Posterior vena cava (tissue), 2 donors: Measurements from ENCODE around the gene VTI1A. TPM values are rescaled to one million over a fixed set of nuclear protein-coding genes. Genes with fewer than 3 reads are reported as not detected.

Experiments
- DNase-seq: peaks from one replicate; pipeline ENCODE4 v3.0.0-alpha.2; 2020; ENCODE audit warnings: low spot score
- intact Hi-C, 2 donors: fragments of 100-400 bp; cut with DNase I; formaldehyde crosslinking; loops; one replicate each; pipeline versions ENCODE4 v1.14.1 to v1.14.2; 2022 to 2023
- total RNA-seq, 2 donors: library from RNA; stranded (reverse); fragmentation: NEBNext Ultra II Directional; extraction: Animal tissue kit (Norgen Biotek cat#: 25700); gene quantifications; one replicate each; pipeline ENCODE4 v1.2.1, GENCODE V29; 2021
- donor health status: DM: yes; HTN: yes; CAD: no.
- donor health status: DM: yes; HTN: yes; CAD: no.

VTI1A gene
- total RNA-seq, 2 donors from 2014 or later: 32.3 to 35.5 TPM

DNA sequence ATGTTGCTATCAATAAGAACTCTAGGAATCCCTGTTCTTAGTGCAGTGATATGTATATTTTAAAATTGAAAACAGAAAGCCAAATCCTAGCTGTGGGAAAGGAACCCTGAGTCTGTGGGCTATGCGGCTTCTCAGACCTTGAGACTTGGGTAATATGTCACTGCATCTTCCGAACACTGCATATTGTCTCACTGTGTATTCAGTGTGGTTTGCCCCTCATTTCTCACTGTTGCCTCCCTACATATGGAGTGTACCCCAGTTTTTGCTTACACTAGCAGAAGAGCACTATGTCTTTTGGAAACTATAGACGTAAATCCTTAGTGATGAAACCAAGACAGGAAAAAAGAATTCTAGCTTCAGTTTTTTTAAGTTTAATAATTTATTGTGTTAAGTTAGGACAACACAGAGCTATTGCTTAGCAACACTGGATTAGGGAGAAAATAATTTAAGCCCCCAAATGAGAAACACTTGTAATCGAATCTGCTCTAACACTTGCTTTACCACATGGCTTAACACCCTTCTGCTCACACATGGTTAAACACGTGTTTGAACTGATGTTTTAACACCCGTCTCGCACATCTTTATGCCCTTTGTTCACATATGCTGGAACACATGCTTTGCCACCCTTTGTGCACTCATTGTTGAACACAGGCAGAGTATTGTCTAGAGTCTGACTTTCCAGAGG lies 251.3 kb downstream of the VTI1A start:
- intact Hi-C loops: no loop called here
- DNase-seq: no peak

DNA sequence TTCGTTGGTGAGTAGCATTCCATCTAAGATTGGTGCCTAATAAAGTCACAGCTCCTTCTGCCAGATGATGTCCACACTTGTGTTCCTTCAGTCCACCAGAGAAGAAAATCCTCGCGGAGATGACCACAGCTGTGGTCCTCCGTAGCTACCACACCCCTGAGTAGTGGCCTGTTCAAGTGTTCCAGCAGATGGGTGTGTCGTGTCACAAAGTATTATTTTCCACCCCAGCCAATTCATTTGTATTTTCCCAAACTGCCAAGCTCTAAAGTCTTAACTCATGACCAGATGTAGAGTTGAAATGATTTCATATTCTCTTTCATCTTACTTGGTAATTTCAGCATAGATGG lies 251.8 kb downstream of the VTI1A start:
- no peak for DNase-seq
- intact Hi-C loops: no loop called here

DNA sequence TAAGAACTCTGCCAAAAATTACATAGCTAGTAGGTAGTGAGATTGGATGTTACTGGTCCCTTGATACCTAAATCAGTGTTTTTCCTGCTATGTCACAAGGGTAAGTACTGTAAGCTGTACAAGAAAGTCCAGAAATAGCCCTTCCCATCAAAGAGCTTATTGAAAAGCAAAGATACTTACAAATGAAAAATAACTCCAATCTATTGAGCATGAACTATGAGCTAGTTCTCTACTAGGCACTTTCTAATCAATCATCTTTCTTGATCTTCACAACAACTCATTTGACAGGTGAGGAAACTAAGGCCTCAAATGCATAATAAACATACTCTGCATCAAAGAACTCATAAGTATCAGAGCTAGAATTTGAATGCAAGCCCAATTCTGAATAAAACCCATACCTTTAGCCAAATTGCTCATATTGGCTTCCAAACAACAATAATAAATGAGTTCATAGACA lies 253.2 kb downstream of the VTI1A start:
- intact Hi-C loops: no loop called here
- no peak for DNase-seq

DNA sequence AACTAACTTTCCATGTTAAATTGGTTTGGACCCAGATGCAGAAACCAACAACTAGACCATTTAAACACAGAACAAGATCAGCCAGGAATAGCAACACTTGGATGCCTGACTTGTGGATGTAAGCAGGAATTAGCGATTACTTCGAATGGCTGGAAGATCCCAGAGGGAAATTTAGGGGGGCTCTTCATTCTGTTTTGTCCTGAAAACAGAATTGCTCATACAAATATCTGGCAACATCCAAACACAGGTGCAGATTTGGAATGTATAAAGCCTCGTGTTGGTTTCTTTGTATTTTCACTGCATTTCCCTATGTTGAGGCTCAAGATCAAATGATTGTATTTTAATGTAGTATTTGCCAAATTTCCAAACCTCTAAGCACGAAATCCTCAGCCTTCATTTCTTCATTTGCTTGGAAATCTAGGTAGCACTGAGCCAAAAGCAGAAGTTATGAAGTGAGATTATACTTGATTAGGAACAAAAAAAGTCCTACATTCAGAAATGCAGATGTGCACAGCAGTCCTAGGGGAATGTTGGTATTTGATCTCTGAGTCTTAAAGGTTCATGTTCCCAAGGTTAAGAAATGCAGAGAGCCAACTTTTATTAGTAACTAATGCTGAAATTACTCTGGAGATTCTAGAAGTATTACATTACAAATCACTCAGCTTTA lies 254.3 kb downstream of the VTI1A start:
- DNase-seq: no peak
- intact Hi-C loops: no loop called here

DNA sequence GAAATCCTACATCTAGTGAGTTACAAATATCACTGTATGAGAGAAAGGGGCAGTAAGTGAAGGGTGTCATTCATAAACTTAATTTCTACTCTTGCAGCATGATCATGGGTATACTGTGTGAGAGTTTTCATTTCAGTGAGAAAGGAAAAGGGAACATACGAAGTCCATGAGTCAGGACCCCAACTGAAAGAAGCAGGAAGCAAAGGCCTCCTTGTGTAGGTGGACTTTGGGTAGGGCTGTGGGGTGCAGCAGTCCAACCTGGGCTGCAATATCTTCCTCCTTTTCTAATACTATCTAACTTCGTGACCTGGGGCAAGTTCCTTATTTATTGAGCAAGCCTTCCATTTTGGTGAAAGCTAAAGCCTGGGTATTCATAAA lies 254.9 kb downstream of the VTI1A start:
- intact Hi-C loops: no loop called here
- no peak for DNase-seq

DNA sequence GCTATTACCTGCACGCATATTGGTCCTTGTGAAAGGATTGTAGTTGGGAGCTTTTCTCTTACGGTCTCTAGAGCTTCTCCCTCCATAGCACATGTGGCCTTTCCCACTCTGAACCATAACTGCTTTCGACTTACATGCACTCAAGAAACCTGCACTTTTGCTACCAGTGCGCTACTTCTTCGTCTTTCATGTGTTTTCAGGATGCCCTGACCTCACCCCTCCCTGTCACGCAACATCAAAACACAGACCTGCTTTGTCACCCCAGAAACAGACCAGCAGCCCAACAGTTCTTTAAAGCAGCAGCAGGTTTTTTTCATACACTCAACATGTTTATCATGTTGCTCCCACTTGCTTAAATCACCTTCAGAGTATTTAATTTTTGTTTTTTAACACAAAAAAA lies 259.6 kb downstream of the VTI1A start:
- no peak for DNase-seq
- intact Hi-C loops: no loop called here

DNA sequence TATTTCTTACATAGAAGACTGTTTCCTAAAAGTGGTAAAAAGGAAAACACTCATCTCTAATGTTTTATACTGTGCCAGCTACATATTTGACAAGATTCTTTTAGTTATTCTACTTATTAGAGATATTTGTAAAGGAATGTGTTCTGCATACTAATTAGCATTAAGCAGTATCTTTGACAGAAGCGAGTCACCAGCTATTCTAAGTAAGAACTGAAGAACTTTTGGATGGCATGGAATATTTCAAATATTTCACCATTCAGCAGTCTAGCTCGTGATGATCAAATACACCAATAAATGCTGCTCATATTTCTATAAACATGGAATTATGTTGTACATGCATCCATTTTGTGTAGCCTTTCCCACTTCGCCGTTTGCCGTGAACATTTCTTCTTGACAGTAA lies 261.4 kb downstream of the VTI1A start:
- no peak for DNase-seq
- intact Hi-C loops: no loop called here

DNA sequence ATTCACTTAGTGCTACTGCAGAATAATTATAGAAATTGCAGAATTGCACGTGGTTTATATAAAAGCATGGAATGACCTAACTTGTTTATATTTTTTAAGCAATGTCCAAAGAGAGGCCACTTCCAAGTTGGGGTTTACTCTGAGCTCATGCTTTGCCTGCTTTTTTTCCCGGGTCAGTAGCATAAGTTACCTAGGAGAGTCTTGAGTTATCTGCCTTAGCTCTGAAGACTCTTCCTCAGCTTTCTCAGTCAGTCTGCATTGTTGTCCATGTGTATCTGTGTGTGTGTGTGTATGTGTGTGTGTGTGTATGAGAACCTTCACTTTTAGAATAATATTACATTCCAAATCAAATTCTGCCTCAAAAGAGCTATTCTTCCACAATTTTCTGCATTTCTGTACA lies 263.5 kb downstream of the VTI1A start:
- intact Hi-C loops: no loop called here
- no peak for DNase-seq

DNA sequence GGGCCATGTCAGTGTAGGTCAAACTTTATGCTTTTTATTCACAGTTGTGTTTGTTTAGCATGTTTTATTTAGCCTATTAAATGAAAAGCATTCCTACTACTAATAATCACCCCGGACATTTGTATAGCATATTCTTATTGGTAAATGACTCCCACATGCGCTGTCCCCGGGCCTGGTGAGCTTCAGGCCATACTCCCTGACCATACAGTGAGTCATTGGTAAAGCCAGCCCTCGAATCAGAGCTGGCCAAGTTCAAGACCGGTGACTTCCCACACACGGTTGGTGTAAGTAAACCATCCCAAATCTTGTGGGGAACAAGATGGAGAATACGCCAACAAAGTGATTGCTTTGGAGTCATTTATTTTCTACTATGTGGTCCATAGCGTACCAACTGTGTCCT lies 264.4 kb downstream of the VTI1A start:
- no peak for DNase-seq
- intact Hi-C loops: no loop called here

DNA sequence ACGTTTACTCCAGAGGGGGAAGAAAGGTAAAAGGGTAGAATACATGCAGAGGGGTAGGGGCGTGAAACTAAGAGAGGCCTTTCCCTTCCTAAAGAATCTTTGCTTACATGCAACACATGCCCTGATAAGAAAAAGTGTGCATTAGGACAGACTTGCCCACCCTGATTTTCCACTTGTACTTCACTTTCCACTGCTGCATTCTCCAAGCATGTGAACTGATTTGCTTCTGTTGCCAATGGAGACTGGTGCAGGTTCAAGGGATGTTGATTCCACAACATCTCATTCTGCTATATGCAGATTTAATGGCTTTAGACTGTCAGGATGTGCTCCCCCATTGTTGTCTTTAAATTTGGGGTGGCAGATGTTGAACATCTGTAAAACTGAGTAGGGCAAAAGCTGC lies 265.5 kb downstream of the VTI1A start:
- intact Hi-C loops: no loop called here
- DNase-seq: no peak

DNA sequence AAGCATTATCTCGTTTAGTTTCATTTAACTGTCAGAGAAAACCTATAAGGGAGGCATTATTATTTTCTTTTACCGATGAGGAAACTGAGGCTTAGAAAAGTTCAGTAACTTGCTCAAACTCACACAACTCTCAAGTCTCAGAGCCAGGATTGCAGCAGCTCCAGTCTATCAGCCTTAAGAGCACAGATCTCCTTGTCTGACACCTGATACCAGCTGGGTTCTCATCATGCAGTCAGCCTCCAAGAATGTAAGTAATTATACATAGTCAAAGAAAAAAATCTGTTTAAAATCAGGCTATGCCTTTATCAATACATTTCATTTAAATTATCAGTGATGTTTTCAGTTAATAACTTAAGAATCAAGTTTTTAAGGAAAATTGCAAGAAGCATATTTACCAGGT lies 266.4 kb downstream of the VTI1A start:
- intact Hi-C loops: no loop called here

DNA sequence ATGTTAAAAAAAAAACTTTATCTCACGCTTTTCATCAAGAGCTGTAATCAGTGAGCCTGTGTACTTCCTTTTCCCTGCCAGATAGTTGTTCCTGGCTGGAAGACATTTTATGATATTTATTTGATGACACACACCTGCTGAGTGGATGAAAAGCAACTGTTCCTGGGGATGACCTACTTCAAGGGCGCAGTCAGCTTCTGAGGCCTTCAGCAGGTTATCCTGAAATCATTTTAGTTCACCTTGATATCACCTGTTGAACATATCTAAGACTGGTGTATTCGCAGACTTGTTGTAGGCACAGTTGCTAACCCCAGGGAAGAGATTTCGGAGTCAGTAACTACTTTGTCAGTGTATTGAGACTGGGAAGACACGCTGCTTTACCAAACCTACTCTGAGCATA lies 268.6 kb downstream of the VTI1A start:
- DNase-seq: no peak
- intact Hi-C loops: no loop called here

More for the DNA sequence above, 266.4 kb downstream of the VTI1A start:
- DNase-seq: no peak

DNA sequence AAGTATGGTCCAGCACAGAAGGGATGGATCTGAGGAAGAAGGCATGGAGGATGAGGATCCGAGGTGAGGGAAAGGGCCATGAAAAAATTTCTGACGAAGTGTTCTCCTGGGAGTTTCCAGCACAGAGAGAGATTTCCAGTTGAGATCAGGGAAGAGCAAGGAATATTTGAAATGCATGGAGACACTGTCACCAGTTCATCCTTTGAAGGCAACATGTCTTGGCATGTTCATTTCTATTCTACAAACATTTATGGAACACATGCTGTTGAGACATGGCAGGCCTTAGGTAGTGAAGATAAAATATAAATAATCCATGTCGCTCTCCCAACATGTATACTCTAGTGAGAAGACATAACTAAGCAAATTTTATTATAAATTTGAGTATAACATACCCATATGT lies 269.1 kb downstream of the VTI1A start:
- DNase-seq: no peak
- intact Hi-C loops: no loop called here

DNA sequence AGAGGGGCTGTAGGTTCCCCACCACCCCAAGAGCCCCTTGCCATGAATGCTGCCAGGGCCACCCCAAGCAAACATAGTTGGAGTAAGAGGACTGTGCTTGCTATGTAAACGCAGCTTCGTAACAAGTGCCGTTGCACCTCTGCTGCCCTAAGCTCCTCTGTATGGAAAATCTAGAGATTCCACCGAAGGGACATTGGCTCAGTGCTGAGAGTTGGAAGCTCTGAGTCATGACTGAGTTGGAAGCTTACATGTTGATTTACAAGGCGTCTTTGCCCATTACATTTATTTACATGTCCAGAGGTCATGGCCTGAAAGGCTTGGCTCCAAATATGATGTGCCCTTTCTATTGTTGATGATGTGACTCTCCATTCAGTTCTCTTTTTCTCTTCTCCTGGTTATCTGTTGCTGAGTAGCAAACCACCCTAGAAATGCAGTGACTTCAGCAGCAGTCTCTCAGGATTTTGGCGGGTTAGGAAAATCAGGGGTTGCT lies 270.0 kb downstream of the VTI1A start:
- intact Hi-C loops: no loop called here
- no peak for DNase-seq

DNA sequence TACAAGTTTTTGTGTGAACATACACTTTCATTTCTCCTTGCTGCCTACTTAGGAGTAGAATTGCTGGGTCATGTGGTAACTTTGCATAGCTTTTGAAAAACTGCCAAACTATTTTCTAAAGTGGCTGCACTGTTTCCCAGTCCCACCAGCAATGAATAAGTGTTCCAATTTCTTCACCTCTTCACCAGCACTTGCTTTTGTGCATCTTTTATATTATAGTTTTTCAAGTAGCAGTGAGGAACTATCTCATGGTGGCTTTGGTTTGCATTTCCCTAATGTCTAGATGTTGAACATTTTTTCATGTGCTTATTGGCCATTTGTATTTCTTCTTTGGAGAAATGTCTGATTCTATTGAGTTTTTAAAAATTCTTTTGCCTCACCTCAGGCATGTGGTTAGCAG lies 273.2 kb downstream of the VTI1A start:
- intact Hi-C loops: no loop called here
- DNase-seq: no peak

DNA sequence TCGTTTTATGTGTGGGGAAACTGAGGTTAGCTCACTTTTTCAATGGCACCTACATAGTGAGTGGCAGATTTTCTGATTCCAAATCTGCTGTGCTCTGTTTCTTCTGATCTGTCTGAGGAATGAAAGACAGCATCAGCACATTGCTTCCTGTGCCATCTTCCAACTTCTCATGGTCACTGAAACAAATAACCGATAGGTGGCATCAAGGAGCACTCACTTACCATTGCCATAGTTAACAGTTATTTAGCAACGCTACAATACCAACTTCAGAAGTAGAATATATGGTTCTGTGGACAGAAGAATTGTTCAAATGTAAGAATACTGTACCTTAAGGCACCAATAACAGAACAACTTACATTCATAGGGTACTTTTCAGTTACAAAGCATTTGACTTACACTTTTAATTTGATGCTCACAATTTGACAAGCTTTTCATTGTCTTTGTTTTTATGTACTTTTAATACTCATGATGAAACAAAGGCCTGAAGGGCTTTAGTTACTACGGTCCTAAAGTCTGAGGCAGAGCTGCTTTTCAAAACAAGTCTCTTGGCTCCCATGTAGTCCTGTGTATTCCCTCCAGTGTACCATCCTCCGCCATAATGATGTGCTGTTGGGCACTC lies 274.2 kb downstream of the VTI1A start:
- intact Hi-C loops: no loop called here
- DNase-seq: no peak

DNA sequence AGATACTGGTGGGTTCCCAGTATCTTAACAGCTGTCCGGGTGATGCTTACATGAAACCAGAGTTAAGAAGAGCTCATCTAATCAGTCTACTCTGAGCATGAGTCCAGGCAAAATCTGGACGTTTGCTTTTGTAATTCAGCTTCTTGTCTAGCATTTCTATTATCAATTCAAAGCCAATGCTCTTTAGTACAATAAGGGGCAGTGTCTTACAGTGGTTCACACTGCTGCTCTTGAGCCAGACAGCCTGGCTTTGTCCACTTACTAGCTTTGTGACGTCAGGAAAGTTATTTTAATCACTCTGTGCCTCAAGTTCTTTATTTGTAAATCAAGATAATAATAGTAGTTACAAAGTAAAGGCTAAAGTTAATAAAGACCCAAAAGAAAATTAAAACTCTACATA lies 275.7 kb downstream of the VTI1A start:
- no peak for DNase-seq
- intact Hi-C loops: no loop called here

DNA sequence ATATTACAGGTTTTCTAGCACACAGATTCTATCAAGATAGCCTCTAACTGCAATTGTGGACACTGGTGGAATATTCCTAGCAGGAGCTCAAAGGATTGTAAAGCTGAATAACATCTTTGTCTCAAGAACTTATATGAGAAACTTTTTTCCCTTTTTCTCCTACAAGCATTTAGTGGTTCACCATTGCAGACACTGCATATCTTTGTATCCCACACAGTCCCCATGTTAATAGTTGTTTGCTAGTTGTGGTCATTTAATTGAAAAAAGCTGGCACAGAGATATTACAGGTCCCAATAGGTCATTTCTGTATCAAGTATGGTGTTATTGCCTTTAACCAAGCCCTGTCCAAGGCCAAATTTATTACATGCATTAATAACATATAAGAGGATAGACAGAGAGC lies 276.9 kb downstream of the VTI1A start:
- intact Hi-C loops: no loop called here
- DNase-seq: no peak

DNA sequence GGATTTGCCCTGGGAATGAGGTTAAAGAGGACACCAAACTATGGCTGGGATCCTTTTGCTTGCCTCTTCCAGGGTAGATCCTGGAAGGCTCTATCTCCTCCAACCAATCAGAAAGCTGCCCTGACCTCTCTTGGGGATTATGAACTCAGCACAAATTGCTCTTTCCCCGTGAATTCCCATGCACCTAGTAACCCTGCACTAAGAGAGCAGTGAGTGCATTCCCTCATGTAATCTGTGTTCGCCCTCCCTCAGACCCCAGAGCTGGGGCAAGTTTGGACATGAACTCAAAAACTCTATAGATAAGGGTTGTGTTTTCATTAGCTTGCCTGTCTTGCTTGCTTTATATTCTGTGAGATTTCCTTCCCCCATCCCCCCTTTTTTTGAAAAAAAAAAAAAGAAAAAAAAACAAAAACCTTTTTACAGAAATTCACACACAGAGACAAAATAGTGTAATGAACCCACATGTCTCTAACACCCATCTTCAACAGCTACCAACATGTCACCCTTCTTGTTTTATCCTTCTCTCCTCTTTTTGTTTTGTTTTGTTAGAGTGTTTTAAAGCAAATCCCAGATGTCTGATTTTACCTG lies 277.5 kb downstream of the VTI1A start:
- DNase-seq: no peak
- intact Hi-C loops: no loop called here

DNA sequence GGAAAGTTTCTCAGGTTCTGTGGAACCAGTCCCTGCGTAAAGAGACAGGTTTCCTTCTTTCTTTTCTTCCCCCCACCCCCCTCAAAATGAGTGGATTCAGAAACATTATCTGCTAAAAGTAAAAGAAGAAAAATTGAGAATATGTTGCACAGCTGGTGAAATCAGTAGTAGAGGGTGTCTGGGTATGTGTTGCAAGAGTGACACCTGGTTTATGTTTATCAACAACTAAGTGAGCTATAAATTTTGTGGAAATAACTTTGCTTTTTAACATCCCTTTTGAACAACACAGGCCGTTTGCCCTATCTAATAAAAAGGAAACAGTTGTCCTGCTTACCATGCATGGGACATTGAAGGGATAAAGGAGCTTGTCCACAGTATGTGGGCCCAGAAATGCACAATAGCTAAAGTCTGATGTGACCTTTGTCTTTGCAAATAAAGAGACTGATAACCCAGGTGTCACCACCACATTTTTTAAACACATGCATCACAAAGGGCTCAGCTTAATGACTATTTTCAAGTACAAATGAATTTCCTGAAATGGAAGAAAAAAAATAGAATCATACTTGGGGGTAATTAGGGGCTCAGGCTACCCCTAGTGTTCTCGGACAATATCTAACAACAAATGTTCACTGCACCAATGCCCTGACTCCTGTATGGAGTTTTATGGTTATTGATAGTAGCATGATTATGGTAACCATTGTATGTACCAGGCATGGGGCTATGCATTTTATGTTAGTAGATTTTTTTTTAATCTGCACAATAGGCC lies 281.3 kb downstream of the VTI1A start:
- intact Hi-C loops: no loop called here
- no peak for DNase-seq
